ENCODE measurements around the gene LRRC74A.
A peak's percentile ranks its signal among the peaks of the same experiment; 100 is the strongest.

LRRC74A gene

DNA sequence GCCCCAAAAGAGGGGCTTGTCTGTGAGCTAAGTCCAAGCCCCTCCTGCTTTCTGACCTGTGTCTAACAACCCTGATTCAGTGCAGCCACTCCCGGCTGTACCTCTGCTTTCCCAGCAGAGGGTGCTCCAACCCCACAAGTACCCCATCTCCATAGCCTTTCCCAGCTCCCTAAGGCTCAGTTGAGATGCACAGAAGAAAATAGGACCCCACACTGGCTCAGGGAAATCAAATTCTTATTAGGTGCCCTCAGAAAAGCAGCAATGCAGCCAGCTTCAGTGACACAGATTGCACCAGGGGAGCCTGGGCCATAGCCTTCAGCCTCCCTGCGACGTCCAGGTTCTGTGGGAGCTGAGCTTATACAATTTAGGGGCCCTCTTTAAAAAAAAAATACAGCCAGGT lies 49.9 kb downstream of the LRRC74A start:
- no peaks in the 10 kb centered on the region for H4K20me1 ChIP-seq (ENCODE audit: insufficient read depth, low read length, poor library complexity, severe bottlenecking)
- H3K9me3 ChIP-seq (ENCODE audit: insufficient read depth, low read depth, low read length) = no peaks in the 10 kb centered on the region
- H3K4me2 ChIP-seq (ENCODE audit: low read depth, low read length, poor library complexity, severe bottlenecking) = no peak overlapping the region
- no peaks in the 10 kb centered on the region for H3K79me2 ChIP-seq (ENCODE audit: insufficient read depth, low read length)
- H3K4me1 ChIP-seq (ENCODE audit: insufficient read depth, low read length, poor library complexity, severe bottlenecking) = peaks cover 4% of the 10 kb centered on the region
- H3K36me3 ChIP-seq (ENCODE audit: insufficient read depth, low read length) = no peaks in the 10 kb centered on the region
- no peak overlapping the region for H3K4me3 ChIP-seq (ENCODE audit: low read length, poor library complexity, severe bottlenecking)
- H3F3A ChIP-seq (ENCODE audit: low read depth) = no peaks in the 10 kb centered on the region
- no peaks in the 10 kb centered on the region for H3K9me2 ChIP-seq (replicated peaks; ENCODE audit: low read depth, low read length)
- H3K9ac ChIP-seq (ENCODE audit: low read depth, low read length, poor library complexity, severe bottlenecking) = no peak overlapping the region
- no peak overlapping the region for H2AFZ ChIP-seq (ENCODE audit: low read length)
- H3K27me3 ChIP-seq (ENCODE audit: insufficient read depth, low read length, poor library complexity, severe bottlenecking) = no peaks in the 10 kb centered on the region
- TF ChIP-seq EZH2phosphoT487 (IDR thresholded peaks at IDR 0.05; ENCODE audit: borderline replicate concordance) = no peak
- TF ChIP-seq, protein P1, sequence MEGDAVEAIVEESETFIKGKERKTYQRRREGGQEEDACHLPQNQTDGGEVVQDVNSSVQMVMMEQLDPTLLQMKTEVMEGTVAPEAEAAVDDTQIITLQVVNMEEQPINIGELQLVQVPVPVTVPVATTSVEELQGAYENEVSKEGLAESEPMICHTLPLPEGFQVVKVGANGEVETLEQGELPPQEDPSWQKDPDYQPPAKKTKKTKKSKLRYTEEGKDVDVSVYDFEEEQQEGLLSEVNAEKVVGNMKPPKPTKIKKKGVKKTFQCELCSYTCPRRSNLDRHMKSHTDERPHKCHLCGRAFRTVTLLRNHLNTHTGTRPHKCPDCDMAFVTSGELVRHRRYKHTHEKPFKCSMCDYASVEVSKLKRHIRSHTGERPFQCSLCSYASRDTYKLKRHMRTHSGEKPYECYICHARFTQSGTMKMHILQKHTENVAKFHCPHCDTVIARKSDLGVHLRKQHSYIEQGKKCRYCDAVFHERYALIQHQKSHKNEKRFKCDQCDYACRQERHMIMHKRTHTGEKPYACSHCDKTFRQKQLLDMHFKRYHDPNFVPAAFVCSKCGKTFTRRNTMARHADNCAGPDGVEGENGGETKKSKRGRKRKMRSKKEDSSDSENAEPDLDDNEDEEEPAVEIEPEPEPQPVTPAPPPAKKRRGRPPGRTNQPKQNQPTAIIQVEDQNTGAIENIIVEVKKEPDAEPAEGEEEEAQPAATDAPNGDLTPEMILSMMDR (conservative IDR thresholded peaks at IDR 0.05; ENCODE audit: low read length) = peak; percentile 99

DNA sequence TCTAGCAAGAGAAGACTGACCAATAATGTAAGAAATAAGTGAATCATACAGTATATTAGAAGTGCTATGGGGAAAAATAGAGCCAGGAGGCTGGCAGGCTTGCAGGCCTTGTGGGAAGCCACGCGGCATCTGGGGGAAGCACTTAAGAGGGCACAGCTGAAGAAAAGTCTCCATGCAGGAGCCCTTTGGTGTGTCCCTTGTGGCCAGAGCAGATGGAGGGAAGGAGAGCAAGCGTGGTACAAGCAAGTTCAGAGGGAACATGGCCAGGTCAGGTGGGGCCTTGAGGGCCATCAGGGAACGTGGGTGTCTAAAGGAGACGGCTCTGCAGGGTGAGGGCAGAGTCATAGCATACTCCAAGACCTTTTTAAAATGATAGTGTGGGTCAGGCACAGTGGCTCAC lies 51.7 kb downstream of the LRRC74A start:
- H3K36me3 ChIP-seq (ENCODE audit: insufficient read depth, low read length) = no peaks in the 10 kb centered on the region
- no peak overlapping the region for H2AFZ ChIP-seq (ENCODE audit: low read length)
- no peaks in the 10 kb centered on the region for H3K79me2 ChIP-seq (ENCODE audit: insufficient read depth, low read length)
- peaks cover 4% of the 10 kb centered on the region for H3K4me1 ChIP-seq (ENCODE audit: insufficient read depth, low read length, poor library complexity, severe bottlenecking)
- no peak overlapping the region for H3K9ac ChIP-seq (ENCODE audit: low read depth, low read length, poor library complexity, severe bottlenecking)
- TF ChIP-seq EZH2phosphoT487 (IDR thresholded peaks at IDR 0.05; ENCODE audit: borderline replicate concordance) = no peak
- TF ChIP-seq, protein P1 (conservative IDR thresholded peaks at IDR 0.05; ENCODE audit: low read length) = no peak
- H3K9me2 ChIP-seq (replicated peaks; ENCODE audit: low read depth, low read length) = no peaks in the 10 kb centered on the region
- H3F3A ChIP-seq (ENCODE audit: low read depth) = no peaks in the 10 kb centered on the region
- H3K4me2 ChIP-seq (ENCODE audit: low read depth, low read length, poor library complexity, severe bottlenecking) = no peak overlapping the region
- H4K20me1 ChIP-seq (ENCODE audit: insufficient read depth, low read length, poor library complexity, severe bottlenecking) = no peaks in the 10 kb centered on the region
- H3K9me3 ChIP-seq (ENCODE audit: insufficient read depth, low read depth, low read length) = no peaks in the 10 kb centered on the region
- no peak overlapping the region for H3K4me3 ChIP-seq (ENCODE audit: low read length, poor library complexity, severe bottlenecking)
- no peaks in the 10 kb centered on the region for H3K27me3 ChIP-seq (ENCODE audit: insufficient read depth, low read length, poor library complexity, severe bottlenecking)

DNA sequence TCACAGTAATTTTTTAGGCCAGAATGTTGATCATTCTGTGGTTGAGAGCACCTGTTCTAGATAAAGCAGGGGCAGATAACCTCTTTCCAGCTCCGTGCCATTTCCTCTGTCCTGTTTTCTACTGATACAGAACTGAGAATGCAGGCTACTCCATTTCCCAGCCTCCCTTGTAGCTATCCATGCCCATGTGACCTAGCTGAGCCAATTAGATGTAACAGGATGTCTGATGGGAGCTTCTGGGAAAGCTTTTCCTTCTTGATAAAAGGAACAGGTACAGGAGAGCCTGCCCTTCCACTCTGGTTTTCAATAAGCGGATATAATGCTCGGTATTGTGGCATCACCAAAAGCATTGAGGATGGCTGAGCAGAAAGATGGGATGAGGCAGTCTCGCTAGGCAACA lies 54.2 kb downstream of the LRRC74A start:
- Histone ChIP-seq H3K79me2 (ENCODE audit: insufficient read depth, low read length) (no peaks in the 10 kb centered on the region), H3F3A (ENCODE audit: low read depth) (no peaks in the 10 kb centered on the region), H3K4me2 (ENCODE audit: low read depth, low read length, poor library complexity, severe bottlenecking) (no peak overlapping the region), H3K4me1 (ENCODE audit: insufficient read depth, low read length, poor library complexity, severe bottlenecking) (peaks cover 4% of the 10 kb centered on the region), H3K27me3 (ENCODE audit: insufficient read depth, low read length, poor library complexity, severe bottlenecking) (no peaks in the 10 kb centered on the region), H2AFZ (ENCODE audit: low read length) (peak overlapping the region; percentile 74), H3K36me3 (ENCODE audit: insufficient read depth, low read length) (no peaks in the 10 kb centered on the region), H3K9ac (ENCODE audit: low read depth, low read length, poor library complexity, severe bottlenecking) (no peak overlapping the region), H3K9me2 (replicated peaks; ENCODE audit: low read depth, low read length) (no peaks in the 10 kb centered on the region), H4K20me1 (ENCODE audit: insufficient read depth, low read length, poor library complexity, severe bottlenecking) (no peaks in the 10 kb centered on the region), H3K9me3 (ENCODE audit: insufficient read depth, low read depth, low read length) (no peaks in the 10 kb centered on the region), H3K4me3 (ENCODE audit: low read length, poor library complexity, severe bottlenecking) (no peak overlapping the region)
- TF ChIP-seq EZH2phosphoT487 (IDR thresholded peaks at IDR 0.05; ENCODE audit: borderline replicate concordance) = no peak
- TF ChIP-seq, protein P1 (conservative IDR thresholded peaks at IDR 0.05; ENCODE audit: low read length) = no peak

Data from Loucy (cell line).